ENCODE measurements around the gene KLK7.
"Not testable (repeated sequence)": the region's sequence is repeated elsewhere in the genome, so short reads cannot be mapped to it uniquely, and the experiment has no call there.

KLK7 gene

DNA sequence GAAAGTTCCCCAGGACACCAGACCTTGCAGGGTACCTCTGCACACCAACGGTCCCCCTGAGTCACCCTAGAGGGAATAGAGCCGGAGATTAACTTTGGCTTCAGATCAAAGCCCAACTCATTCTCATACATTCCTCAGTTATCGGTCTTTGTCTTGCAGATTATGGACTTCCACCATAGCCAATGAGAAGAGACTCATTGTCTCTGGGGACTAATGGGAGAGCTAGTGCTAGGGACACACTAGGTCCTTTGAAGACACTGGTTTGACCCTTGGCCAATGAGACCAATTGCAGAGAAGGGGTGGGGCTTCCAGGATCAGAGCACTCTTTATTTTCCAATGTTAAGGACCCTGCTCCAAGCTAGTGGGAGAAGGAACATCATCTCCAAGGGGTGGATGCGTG lies 6.1 kb downstream of the KLK7 start:
- no peak for DNase-seq (ENCODE audit: low read depth in 2 of 2)

DNA sequence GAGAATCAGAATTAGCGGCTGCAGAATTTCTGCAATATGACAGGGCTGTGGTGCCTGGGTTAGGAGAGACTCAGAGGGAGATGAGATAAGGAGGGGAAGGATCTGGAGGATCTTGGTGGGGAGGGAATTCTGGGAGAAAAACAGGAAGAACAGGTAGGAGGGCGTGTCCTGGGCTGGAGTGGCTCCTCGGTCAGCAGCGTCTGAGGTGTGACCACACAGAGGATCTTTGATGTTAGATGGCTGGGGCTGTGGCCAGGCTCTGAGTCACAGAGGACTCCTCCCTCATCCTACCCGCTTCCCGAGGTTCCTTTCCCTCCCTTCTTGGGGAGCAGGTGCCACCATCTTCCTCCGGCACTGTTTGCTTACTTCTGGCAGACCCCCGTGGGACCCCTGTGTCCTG lies 8.0 kb downstream of the KLK7 start:
- DNase-seq (ENCODE audit: low read depth in 2 of 2): no peak

DNA sequence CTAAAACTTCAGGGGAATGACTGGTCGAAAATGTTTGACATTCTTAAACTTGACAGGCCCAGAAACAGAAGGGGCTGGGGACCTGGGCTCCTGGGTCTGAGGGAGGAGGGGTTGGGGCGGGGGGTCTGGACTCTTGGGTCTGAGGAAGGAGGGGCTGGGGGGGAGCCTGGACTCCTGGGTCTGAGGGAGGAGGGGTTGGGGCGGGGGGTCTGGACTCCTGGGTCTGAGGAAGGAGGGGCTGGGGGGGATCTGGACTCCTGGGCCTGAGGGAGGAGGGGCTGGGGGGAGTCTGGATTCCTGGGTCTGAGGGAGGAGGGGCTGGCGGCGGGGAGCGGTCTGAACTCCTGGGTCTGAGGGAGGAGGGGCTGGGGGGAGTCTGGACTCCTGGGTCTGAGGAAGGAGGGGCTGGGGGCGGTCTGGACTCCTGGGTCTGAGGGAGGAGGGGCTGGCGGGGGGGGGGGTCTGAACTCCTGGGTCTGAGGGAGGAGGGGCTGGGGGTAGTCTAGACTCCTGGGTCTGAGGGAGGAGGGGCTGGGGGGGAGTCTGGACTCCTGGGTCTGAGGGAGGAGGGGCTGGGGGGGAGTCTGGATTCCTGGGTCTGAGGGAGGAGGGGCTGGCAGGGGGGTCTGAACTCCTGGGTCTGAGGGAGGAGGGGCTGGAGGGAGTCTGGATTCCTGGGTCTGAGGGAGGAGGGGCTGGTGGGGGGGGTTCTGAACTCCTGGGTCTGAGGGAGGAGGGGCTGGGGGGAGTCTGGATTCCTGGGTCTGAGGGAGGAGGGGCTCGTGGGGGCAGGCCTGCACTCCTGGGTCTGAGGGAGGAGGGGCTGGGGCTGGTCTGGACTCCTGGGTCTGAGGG lies 8.8 kb downstream of the KLK7 start:
- DNase-seq (ENCODE audit: low read depth in 2 of 2): no peak

DNA sequence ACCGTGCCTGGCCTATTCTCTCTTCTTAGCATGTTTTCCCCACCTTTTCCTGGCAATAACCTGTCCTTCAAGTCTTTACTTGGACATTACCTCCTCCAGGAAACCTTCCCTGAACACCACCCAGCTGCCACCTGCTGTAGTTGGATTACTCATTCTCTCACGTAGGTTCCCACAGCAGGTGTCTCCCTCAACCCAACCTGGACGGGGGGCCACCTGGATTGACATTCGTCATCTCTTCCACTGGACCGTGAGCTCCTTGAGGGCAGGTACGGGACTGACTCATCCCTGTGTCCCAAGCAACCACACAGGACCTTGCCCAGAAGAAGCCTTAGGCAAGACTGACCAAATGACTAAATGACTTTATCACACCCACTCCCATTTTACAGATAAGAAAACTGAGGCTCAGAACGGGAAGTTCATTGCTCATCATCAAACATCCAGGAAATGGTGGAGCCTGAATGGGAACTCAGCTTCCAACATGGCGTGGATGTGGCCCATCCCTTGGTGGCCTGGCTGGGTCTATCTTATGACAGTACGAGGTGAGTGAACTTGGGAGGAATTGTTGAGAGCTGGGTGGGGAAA lies 10.8 kb downstream of the KLK7 start:
- DNase-seq (ENCODE audit: low read depth in 2 of 2): no peak

DNA sequence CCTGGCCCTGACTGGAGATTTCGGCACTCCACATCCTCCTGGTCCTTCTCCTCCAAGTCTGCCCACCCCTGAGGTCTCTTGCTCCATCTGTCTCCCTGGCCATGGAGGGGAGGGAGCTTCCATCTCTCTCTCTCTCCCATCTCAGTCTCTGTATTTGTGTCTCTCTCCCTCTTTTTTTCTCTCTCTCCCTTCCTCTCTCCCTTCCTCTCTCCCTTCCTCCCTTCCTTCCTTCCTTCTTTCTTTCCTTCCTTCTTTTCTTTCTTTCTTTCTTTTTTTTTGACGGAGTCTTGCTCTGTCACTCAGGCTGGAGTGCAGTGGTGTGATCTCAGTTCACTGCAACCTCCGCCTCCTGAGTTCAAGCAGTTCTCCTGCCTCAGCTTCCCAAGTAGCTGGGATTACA lies 13.9 kb downstream of the KLK7 start:
- not testable (repeated sequence) for DNase-seq (ENCODE audit: low read depth in 2 of 2)

DNA sequence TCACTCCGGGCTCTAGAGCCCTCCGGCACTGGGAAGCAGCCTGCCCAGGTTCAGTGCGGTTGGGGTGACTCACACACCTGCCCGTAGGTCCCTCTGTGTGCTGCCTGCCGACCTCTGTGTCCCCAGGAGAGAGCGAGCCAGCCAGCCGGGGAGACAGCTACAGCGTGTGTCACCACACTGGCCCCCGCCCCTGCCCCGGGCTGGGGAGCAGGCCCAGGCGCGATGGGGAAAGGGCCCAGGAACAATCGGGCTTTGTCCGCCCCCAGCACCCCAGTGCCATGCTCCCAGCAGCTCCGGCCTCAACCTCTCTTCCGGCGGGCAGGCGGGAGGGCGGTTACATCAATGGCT lies 14.3 kb downstream of the KLK7 start, which contains the start of gene KLK6:
Gene KLK6 (minus strand): TSS at position 179 of the 348 bp plus-strand sequence. CDS start 1,487 bp downstream, outside the sequence.
- no peak for DNase-seq (ENCODE audit: low read depth in 2 of 2)

DNA sequence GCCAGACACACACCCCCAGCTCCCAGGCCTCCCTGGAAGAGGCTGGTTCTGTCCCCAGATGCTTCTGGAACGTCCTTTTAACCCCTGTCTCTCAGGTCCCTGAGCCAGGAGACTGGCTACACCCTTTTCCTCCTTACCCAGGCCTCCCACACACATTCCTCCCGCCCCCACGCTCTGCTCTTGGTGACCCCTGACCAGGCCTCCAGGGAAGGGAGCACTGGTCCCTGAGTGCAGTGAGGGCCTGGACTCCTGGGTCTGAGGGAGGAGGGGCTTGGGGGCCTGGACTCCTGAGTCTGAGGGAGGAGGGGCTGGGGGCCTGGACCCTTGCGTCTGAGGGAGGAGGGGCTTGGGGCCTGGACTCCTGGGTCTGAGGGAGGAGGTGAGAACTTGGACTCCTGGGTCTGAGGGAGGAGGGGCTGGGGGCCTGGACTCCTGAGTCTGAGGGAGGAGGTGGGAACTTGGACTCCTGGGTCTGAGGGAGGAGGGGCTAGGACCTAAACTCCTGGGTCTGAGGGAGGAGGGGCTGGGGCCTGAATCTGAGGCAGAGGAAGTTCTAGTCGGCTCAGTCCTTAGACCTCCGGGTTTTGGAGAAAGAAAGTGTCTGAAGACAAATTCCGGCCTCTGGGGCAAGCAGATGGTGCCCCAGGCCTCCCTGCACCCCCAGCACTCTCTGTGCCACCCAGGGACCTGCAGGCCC lies 14.9 kb downstream of the KLK7 start:
- no peak for DNase-seq (ENCODE audit: low read depth in 2 of 2)

DNA sequence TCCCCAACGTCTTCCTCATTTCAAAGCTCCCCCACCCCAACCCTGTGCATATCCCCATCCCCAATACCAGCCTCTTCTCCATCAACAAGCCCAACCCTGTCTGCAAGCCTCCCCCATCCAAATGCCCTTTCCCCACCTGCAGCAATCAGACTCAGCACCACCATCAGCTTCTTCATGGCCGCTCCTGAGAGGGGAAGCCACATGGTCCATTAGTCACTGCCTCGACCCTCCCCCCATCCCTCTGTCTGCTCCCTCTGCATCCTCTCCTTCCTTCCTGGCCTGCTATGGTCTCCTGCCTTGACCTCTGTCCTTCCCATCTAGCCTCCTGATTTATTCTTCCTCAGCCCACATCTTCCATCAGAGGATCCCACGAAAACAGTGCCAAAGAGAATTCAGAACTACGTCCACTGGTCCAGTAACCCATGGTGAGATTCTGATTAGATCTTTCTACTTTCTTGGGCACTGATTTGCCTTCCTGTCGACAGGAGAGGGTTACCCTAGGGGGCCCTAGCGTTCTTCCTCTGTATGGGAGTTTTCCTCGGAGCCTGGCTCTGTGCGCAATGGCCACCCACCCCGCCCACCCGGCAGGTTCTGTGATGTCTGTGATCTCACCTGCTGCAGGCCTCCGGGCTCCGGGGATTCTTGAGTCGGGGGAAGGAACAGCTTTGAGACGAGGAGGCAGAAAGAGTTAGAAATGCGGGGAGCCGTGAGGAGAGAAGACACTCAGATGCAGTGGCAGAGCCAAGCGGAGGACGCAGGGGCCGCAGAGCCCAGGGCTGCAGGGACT lies 15.6 kb downstream of the KLK7 start:
- no peak for DNase-seq (ENCODE audit: low read depth in 2 of 2)

DNA sequence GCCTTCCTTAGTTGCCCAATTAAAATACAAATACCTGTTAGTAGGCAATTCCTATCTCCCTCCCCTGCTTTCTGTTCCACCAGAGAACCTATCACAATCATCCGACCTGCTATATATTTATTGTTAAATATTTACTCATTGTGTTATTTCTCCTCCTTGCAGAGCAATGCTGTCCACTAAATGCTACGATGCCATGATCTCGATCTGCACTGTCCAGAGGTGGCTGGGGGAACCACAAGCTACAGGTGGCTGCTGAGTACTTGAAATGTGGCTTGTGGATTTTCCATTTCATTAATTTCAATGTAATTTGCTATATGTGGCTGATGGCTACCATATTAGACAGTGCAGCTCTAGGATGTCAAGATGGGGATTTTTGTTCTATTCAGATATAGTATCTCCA lies 19.5 kb downstream of the KLK7 start:
- DNase-seq (ENCODE audit: low read depth in 2 of 2): no peak

DNA sequence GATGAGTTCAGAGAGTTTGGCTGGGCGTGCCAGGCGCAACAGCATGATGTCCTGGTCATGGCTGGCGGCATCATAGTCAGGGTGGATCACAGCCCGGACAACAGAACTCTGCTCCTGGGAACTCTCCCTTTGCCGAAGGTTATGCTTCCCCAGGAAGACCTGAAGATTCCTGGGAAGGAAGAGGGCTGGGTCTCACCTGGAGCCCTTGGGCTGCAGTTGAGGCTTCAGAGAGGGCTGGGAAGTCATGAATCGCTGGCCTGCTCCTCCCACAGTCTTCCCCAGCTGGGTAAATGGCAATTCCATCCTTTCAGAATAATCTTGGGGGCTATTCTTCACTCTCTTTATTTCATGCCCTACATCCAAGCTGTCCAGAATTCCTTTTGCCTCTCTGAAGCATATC lies 20.3 kb downstream of the KLK7 start:
- no peak for DNase-seq (ENCODE audit: low read depth in 2 of 2)

DNA sequence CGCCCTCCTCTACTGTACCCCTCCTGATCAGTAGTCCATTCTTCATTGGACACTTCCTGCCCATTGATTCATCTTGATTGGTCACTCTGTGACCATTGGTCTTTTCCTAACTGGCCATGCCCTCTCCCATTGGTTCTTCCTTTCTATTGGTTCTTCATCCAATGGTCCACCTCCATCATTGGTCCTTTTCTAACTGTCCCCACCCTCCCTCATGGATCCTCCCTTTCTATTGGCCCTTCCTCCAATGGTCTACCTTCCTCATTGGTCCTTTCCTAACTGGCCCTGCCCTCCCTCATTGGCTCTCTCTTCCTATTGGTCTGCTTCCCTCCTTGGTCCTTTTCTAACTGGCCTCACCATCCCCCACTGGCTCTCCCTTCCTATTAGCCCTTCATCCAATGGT lies 21.5 kb downstream of the KLK7 start:
- DNase-seq (ENCODE audit: low read depth in 2 of 2): no peak

DNA sequence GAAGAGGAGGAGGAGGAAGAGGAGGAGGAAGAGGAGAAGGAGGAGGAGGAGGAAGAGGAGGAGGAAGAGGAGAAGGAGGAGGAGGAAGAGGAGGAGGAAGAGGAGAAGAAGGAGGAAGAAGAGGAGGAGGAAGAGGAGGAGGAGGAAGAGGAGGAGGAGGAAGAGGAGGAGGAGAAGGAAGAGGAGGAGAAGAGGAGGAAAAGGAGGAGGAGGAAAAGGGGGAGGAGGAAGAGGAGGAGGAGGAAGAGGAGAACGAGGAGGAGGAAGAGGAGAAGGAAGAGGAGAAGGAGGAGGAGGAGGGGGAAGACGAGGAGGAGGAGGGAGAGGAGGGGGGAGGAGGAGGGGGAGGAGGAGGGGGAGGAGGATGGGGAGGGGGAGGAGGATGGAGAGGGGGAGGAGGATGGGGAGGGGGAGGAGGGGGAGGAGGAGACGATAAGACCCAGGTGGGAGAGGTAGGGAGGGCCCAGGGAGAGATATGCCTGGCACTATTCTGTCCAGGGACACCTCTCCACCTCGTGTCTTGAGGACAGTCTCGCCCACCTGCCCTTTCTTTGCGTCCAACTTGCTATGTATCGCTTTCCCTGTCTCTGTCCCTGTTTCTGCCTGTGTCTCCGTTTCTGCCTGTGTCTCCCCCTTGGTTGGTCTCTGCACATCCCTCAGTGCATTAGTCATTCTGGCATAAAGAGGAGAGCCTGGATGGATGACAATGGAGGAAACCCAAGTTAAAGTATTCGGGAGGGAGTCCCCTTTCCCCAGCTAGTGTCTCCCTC lies 23.8 kb downstream of the KLK7 start:
- DNase-seq (ENCODE audit: low read depth in 2 of 2): no peak

DNA sequence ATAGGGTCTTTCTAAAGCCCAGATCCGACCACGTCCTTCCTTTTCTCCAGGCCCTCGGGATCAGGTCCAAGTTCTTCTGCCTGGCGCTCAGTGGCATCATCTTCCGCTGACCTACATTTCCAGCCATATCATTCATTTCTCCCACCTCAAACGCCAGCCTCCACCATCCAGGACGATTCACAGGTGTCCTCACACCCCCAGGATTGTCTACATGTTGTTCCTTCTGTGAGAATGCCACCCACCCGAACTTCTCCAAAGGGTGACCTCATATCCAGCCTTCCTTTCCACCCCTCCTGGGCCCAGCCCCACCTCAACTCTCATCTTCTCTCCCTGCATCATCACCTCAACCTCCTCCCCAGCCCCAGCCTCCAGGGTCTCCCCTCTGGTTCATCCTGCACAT lies 26.1 kb downstream of the KLK7 start:
- DNase-seq (ENCODE audit: low read depth in 2 of 2): no peak

DNA sequence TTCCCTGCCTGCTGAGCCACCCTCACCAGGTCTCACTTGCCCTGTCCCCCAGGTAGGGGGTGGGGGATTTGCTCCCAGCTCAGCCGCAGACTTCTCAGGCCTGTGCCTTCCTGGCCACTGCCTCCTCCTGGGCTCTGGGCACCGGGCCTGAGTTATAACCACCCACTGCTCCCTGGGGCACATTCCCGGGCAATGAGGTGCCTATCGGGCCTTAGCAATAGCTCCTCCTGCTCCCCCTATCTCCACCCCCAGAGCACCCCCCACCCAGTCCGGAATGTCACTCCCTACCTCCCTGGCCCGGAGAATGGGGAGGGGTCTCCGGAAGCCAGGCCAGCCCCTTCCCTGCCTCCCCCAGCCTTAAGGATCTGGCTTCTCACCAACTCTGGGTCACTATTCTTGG lies 30.8 kb downstream of the KLK7 start, which contains the start of gene KLK5:
Gene KLK5 (minus strand): TSS at position 129 of the 400 bp plus-strand sequence. CDS start 381 bp downstream, outside the sequence.
- DNase-seq (ENCODE audit: low read depth in 2 of 2): no peak

DNA sequence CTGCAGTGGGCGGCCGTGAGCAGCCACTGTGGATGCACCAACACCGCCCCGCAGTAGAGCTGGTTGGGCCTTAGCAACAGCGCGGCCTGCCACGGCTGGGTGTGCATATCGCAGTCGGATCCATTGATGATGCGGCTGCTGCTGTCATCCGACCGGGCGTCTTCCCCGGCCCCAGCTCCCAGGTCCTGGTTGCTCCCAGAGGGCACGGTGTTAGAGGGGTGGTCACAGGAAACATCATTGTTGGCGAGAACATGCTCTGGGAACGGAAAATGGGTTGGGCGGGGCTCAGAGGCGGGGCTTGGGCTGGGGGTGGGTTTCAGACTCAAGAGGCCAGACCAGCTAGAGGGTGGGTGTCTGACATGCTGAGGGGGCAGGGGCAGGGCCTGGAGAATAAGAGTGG lies 33.9 kb downstream of the KLK7 start:
- no peak for DNase-seq (ENCODE audit: low read depth in 2 of 2)

DNA sequence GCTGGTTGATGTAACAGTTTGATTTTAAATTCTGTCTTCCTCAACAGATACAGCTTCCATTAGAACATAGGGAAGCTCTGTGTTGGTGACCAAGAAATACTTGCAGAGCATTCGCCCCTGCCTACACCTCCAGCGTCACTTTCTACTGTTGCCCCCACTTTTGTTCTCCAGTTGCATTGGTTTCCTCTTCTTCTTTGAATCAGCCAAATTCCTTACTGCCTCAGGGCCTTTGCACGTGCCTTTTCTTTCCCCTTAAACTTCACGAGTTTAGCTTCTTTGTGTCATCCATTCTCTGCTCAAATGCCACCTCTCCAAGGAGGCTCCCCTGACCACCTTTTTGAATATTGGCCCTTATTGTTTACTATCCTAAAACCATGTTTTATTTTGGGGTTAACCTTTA lies 36.6 kb downstream of the KLK7 start:
- no peak for DNase-seq (ENCODE audit: low read depth in 2 of 2)

DNA sequence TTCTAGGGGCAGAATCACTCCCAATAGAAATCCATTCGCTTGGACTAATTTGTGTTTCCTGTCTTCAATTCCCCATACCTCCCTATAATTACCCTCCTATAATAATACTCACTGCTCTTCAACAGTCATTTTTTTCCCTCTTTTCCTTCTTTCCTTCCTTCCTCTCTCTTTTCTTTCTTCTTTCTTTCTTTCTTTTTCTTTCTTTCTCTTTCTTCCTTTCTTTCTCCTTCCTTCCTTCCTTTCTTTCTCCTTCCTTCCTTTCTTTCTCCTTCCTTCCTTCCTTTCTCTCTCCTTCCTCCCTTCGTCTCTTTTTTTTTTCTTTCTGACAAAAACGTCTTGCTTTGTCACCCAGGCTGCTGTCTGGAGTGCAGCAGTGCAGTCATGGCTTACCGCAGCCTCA lies 38.9 kb downstream of the KLK7 start:
- DNase-seq (ENCODE audit: low read depth in 2 of 2): no peak

DNA sequence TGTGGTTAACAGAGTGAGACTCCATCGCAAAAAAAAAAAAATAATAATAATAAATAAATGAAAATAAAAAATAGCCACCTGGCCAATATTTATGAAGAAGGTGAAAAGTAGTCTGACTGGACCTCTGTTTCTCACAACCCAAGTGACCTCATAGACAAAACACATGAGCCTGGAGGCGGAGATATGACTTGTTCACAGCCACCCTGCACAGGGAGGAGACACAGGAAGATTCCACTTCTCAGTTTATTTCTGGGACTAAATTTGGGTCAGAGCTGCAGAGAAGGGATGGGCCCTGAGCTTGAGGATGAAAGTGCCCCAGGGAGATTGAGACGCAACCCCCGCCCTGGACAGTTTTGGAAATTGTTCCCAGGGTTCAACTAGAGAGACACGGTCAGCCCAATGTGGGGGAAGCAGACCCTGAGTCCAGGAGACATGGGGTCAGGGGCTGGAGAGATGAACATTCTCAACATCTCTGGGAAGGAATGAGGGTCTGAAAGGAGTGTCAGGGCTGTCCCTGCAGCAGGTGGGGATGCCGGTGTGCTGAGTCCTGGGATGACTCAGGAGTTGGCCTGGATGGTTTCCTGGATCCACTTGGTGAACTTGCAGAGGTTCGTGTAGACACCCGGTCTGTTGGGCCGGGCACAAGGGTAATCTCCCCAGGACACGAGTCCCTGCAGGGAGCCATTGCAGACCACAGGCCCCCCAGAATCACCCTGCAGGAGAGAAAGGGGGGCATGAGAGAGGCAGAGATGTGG lies 40.5 kb downstream of the KLK7 start:
- no peak for DNase-seq (ENCODE audit: low read depth in 2 of 2)

DNA sequence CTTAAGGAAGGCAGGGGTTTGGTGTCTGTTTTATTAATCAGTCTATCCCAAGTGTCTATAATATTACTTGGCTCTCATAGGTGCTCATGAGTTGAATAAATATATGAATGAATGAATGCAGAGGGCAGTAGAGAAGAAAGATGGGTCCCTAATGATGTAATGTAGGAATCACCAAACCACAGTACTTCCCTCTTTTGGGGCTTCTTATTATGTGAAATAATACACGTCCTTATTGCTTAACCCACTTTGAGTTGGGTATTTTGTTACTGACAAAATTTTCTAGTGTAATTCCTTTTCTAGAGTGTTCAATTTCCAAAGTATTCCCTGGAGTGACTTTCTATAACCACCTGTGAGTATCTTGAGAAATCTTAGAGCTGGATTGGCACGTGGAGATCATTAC lies 44.1 kb downstream of the KLK7 start:
- no peak for DNase-seq (ENCODE audit: low read depth in 2 of 2)

DNA sequence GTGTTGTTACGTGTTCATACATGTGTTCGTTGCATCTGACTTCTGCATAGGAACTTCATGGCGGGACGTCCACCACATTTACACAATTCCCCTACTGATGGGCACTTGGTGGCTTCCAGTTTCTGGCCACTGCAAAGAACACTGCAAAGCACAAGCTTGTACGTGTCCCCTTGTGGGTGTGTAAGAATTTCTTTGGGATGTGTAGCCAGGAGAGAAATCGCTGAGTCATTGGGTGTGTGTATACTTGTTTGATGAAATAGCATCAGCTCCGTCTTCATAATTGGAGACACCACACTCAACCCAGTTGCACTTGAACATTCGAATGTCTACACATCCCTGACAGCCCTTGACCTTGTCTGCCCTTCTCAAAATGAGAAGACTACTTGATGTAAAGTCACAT lies 50.1 kb downstream of the KLK7 start:
- no peak for DNase-seq (ENCODE audit: low read depth in 2 of 2)

DNA sequence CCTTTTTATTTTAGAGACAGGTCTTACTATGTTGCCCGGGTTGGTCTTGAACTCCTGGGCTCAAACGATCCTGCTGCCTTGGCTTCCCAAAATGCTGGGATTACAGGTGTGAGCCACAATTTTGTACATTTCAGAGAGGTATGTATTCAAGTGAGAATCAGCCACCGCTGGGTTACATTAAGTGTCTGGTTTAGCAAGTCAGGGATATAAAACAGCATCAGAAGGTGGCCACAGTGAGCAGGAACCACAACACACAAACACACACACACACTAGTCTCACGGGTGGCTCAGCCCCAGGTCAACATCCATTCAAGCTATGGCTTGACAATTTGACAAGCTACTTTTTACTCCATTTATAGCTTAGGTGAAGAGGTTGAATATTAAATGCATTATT lies 51.0 kb downstream of the KLK7 start:
- no peak for DNase-seq (ENCODE audit: low read depth in 2 of 2)
